ENCODE results near the gene UCP2.
"Not testable (repeated sequence)": the region's sequence is repeated elsewhere in the genome, so short reads cannot be mapped to it uniquely, and the experiment has no call there.

Gene UCP2

GRCh38 chr11:73991471-73992006 is 8.9 kb upstream of the UCP2 start:
- no peak for DNase-seq

- peak in 2 of 3 experiments; percentile 32 to 60 for DNase-seq
Measured at GRCh38 chr11:73990730-73991129, 8.1 kb upstream of the UCP2 start.

- DNase-seq = no peak
Measured at GRCh38 chr11:73989156-73989555, 6.5 kb upstream of the UCP2 start.

- no peak for DNase-seq
Measured at GRCh38 chr11:73988227-73988626, 5.6 kb upstream of the UCP2 start.

- not testable (repeated sequence) for DNase-seq
Measured at GRCh38 chr11:73985661-73986060, 3.0 kb upstream of the UCP2 start.

GRCh38 chr11:73983741-73984538 is 1.3 kb upstream of the UCP2 start:
- DNase-seq = peak; percentile 42 to 94 (median 45)

GRCh38 chr11:73982990-73983740 is 522 bp upstream of the UCP2 start:
- peak; percentile 95 to 99 (median 99) for DNase-seq

- peak in 2 of 3 experiments; percentile 45 to 49 for DNase-seq
Measured at GRCh38 chr11:73981051-73981805, 1.4 kb downstream of the UCP2 start.

- DNase-seq = peak in 2 of 3 experiments; percentile 82 to 93
Measured at GRCh38 chr11:73980001-73980961, 2.4 kb downstream of the UCP2 start.

- no peak for DNase-seq
Measured at GRCh38 chr11:73978576-73979086, 4.0 kb downstream of the UCP2 start.

GRCh38 chr11:73977856-73978519 is 4.7 kb downstream of the UCP2 start:
- DNase-seq = no peak

- DNase-seq = no peak
Measured at GRCh38 chr11:73976451-73977151, 6.0 kb downstream of the UCP2 start.

- no peak for DNase-seq
Measured at GRCh38 chr11:73975479-73975757, 7.2 kb downstream of the UCP2 start.

- no peak for DNase-seq
Measured at GRCh38 chr11:73974604-73975478, 7.8 kb downstream of the UCP2 start.

GRCh38 chr11:73972620-73973449 is 9.8 kb downstream of the UCP2 start:
- DNase-seq = peak in 1 of 3 experiments; percentile 42

- peak in 1 of 3 experiments; percentile 39 for DNase-seq
Measured at GRCh38 chr11:73972187-73972586, 10.5 kb downstream of the UCP2 start.

GRCh38 chr11:73971175-73971719 is 11.4 kb downstream of the UCP2 start:
- DNase-seq = peak in 2 of 3 experiments; percentile 26 to 57
